ENCODE data around the gene TMEM54.

The TMEM54 gene

DNA sequence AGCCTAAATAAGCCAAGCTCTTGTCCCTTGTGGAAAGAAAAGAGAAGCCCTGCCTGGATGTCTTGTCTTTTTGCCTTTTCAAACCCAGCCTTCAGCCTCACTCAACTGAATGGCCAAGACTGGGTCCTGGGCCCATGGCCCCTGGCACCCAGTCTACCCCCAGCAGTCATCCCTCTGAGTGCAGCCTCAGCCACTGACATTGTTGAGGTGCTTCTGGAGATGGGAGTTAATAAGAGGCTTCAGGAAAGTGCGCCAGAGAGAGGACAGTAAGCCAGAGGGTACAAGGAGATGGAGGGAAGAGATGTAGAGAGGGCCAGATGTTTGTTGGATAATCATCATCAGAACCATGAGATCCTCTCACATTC is 37.3 kb downstream of the TMEM54 start:
- H3K27ac ChIP-seq: no peak overlapping the region
- ChIA-PET POLR2A (ENCODE audit: low non-redundant PET) (no interaction called here), CTCF (interaction anchor here (0.5 kb wide), 1 partner anchor 10 kb away, joined by 4 read pairs; no protein-coding TSS in a partner anchor)
- DNase-seq (ENCODE audit: low spot score): no peak
- no peak for TF ChIP-seq CTCF (conservative IDR thresholded peaks at IDR 0.05; ENCODE audit: low read depth)

DNA sequence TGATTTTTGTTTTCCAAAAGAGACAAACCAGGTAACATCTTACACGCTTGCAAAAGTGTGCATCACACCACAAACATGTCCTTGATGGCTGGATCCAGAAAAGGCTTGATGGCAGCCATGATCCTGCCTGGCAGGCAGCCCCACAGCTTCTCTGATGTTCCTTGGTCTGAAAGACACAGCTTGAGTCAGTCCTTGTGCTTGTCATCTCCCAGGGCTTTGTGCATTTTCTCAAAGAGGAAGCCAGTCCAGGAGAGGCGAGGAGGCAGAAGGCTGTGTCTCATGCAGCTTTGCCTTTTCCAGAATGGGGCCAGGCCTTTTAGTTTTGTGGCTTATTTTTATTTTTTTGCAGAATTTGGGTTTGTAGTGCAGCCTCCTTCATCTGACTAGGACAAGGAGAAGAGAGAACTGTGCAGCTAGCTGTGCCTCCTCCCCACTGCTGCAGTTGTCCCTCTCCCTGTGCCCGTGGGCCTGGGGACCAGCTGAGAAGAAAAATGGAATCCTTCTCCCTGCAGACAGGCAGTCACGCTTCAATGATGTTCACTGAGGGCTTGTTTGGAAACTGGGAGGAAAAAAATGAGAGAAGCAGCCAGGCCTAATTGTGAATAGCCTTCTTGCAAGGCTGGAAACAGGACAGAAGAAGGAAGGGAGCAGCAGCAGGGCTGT is 37.8 kb downstream of the TMEM54 start:
- H3K27ac ChIP-seq: no peak overlapping the region
- CTCF ChIA-PET: interaction anchor here (0.5 to 1.1 kb wide), 2 partner anchors 11 to 175 kb away, joined by 3 to 4 read pairs; no protein-coding TSS in a partner anchor
- DNase-seq (ENCODE audit: low spot score): no peak
- TF ChIP-seq CTCF (conservative IDR thresholded peaks at IDR 0.05; ENCODE audit: low read depth): no peak
- POLR2A ChIA-PET (ENCODE audit: low non-redundant PET): no interaction called here

DNA sequence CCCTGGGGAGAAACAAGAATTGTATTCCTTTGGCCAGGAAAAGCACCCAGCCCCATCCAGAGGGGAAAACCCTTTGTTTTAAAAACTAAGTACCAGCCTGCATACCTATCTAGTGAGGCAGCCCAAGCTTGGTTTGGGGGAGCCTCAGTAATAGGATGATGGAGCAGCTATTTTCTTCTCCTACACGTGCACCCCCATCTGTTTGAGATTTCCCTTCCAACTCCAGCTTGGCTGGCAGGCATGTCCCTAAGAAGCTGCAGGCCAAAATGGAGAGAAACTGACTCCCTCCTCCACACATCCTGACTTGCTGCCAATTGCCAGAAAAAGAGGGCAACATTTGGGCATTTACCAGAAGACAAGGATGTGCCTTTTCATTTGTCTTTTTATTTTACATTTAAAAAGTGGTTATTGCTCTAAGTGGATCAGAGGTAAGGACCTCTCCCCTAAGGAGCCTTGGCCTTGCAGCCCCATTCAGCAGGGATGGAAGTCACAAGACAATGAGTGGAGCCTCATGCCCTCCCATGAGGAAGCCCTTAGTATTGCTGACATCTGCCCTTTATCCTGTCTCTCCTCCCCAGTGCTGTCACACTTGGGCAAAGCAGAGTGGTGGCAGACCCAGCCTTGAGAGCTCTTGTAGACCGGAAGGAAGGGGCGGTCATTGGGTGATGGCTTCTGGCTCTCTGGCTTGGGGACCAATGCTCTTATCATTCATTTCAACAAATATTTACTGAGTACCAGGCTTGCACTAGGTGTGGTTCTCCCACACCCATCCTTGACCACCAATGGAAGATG is 39.1 kb downstream of the TMEM54 start:
- TF ChIP-seq CTCF (conservative IDR thresholded peaks at IDR 0.05; ENCODE audit: low read depth): no peak
- CTCF ChIA-PET: interaction anchor here (0.6 to 1.1 kb wide), 2 partner anchors 10 to 174 kb away, joined by 3 read pairs; no protein-coding TSS in a partner anchor
- POLR2A ChIA-PET (ENCODE audit: low non-redundant PET): no interaction called here
- DNase-seq (ENCODE audit: low spot score): no peak
- no peak overlapping the region for H3K27ac ChIP-seq

GRCh38 chr1:32860566-32860965 is 40.6 kb downstream of the TMEM54 start:
- DNase-seq (ENCODE audit: low spot score): no peak
- no peak overlapping the region for H3K27ac ChIP-seq
- ChIA-PET POLR2A (ENCODE audit: low non-redundant PET) (no interaction called here), CTCF (interaction anchor here (1.0 to 1.1 kb wide), 2 partner anchors 11 to 16 kb away, joined by 4 to 5 read pairs; no protein-coding TSS in a partner anchor)
- no peak for TF ChIP-seq CTCF (conservative IDR thresholded peaks at IDR 0.05; ENCODE audit: low read depth)

GRCh38 chr1:32859915-32860314 is 41.3 kb downstream of the TMEM54 start:
- CTCF ChIA-PET: interaction anchor here (1.0 to 1.1 kb wide), 2 partner anchors 12 to 16 kb away, joined by 4 to 5 read pairs; no protein-coding TSS in a partner anchor
- H3K27ac ChIP-seq: no peak overlapping the region
- DNase-seq (ENCODE audit: low spot score): no peak
- TF ChIP-seq CTCF (conservative IDR thresholded peaks at IDR 0.05; ENCODE audit: low read depth): no peak
- POLR2A ChIA-PET (ENCODE audit: low non-redundant PET): no interaction called here

DNA sequence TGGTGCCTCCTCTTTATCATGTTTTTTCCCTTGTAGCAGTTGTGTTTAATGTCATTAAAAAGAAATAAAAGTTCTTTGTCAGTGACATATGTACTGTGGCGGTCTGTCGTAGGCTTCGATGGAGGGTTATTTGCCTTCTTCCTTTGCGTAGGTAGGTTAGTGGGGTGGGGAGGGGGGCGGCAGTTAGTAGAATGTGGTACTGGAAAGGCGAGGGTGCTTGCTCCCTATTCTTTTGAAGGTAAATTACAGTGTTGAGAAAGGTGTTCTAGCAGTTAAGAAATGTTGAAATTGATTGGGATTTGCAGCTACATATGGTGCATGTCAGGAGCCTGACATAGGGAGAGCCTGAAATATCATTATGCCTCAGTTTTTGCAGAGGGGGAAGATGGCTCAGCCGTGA is 42.4 kb downstream of the TMEM54 start:
- no peak overlapping the region for H3K27ac ChIP-seq
- ChIA-PET CTCF (no interaction called here), POLR2A (ENCODE audit: low non-redundant PET) (no interaction called here)
- DNase-seq (ENCODE audit: low spot score): no peak
- no peak for TF ChIP-seq CTCF (conservative IDR thresholded peaks at IDR 0.05; ENCODE audit: low read depth)
